ENCODE results near the gene GLOD5.
"Not testable (repeated sequence)": the region's sequence is repeated elsewhere in the genome, so short reads cannot be mapped to it uniquely, and the experiment has no call there.

The GLOD5 gene

GRCh38 chrX:48793935-48794334 is 32.4 kb downstream of the GLOD5 start:
- no peak for DNase-seq (ENCODE audit: low read depth in 2 of 2, low spot score in 1 of 2)

- DNase-seq (ENCODE audit: low read depth in 2 of 2, low spot score in 1 of 2), result no peak
Measured at GRCh38 chrX:48794340-48794910, 32.9 kb downstream of the GLOD5 start.

GRCh38 chrX:48794911-48795515 is 33.5 kb downstream of the GLOD5 start:
- DNase-seq (ENCODE audit: low read depth in 2 of 2, low spot score in 1 of 2), result no peak

GRCh38 chrX:48798318-48798717 is 36.8 kb downstream of the GLOD5 start:
- no peak for DNase-seq (ENCODE audit: low read depth in 2 of 2, low spot score in 1 of 2)

GRCh38 chrX:48800574-48801279 is 39.2 kb downstream of the GLOD5 start:
- no peak for DNase-seq (ENCODE audit: low read depth in 2 of 2, low spot score in 1 of 2)

GRCh38 chrX:48801280-48802088 is 39.9 kb downstream of the GLOD5 start, which contains the start of gene HDAC6:
TSS of gene HDAC6 (plus strand) at chrX:48802067. CDS start at chrX:48802693, 626 bp downstream.
- peak; percentile 78 to 90 for DNase-seq (ENCODE audit: low read depth in 2 of 2, low spot score in 1 of 2)

GRCh38 chrX:48802089-48802904 is 40.8 kb downstream of the GLOD5 start:
- peak in 1 of 2 donors; percentile 29 for DNase-seq (ENCODE audit: low read depth in 2 of 2, low spot score in 1 of 2)

GRCh38 chrX:48802905-48803200 is 41.3 kb downstream of the GLOD5 start:
- DNase-seq (ENCODE audit: low read depth in 2 of 2, low spot score in 1 of 2), result no peak

GRCh38 chrX:48806081-48806480 is 44.5 kb downstream of the GLOD5 start:
- DNase-seq (ENCODE audit: low read depth in 2 of 2, low spot score in 1 of 2), result no peak

GRCh38 chrX:48813644-48814043 is 52.1 kb downstream of the GLOD5 start:
- DNase-seq (ENCODE audit: low read depth in 2 of 2, low spot score in 1 of 2), result no peak

- no peak for DNase-seq (ENCODE audit: low read depth in 2 of 2, low spot score in 1 of 2)
Measured at GRCh38 chrX:48814722-48815121, 53.2 kb downstream of the GLOD5 start.

- no peak for DNase-seq (ENCODE audit: low read depth in 2 of 2, low spot score in 1 of 2)
Measured at GRCh38 chrX:48815266-48815665, 53.7 kb downstream of the GLOD5 start.

- no peak for DNase-seq (ENCODE audit: low read depth in 2 of 2, low spot score in 1 of 2)
Measured at GRCh38 chrX:48816014-48816810, 54.7 kb downstream of the GLOD5 start.

- DNase-seq (ENCODE audit: low read depth in 2 of 2, low spot score in 1 of 2), result no peak
Measured at GRCh38 chrX:48818098-48818497, 56.6 kb downstream of the GLOD5 start.

- no peak for DNase-seq (ENCODE audit: low read depth in 2 of 2, low spot score in 1 of 2)
Measured at GRCh38 chrX:48818866-48819265, 57.3 kb downstream of the GLOD5 start.

GRCh38 chrX:48819394-48819793 is 57.8 kb downstream of the GLOD5 start:
- not testable (repeated sequence) for DNase-seq (ENCODE audit: low read depth in 2 of 2, low spot score in 1 of 2)

GRCh38 chrX:48823053-48823452 is 61.5 kb downstream of the GLOD5 start:
- DNase-seq (ENCODE audit: low read depth in 2 of 2, low spot score in 1 of 2), result no peak

All from stimulated activated CD8-positive, alpha-beta memory T cell treated with anti-CD3 and anti-CD28 coated beads, Interleukin-4, amount 100 ng/mL, for 4 hours (primary cell).